ENCODE measurements around the gene LILRB3. TPM values are rescaled to one million over a fixed set of nuclear protein-coding genes. Genes with fewer than 3 reads are reported as not detected.
"Not testable (repeated sequence)": the region's sequence is repeated elsewhere in the genome, so short reads cannot be mapped to it uniquely, and the experiment has no call there.

The LILRB3 gene
- polyA plus RNA-seq, 3 donors: 0.74 to 1.1 (median 1.00) TPM

GRCh38 chr19:54214217-54214616 lies 8.6 kb downstream of the LILRB3 start:
- DNase-seq (ENCODE audit: low read depth in 3 of 3, low spot score in 2 of 3): not testable (repeated sequence)

- no peak for DNase-seq (ENCODE audit: low read depth in 3 of 3, low spot score in 2 of 3)
Observed at GRCh38 chr19:54211235-54211634, 11.6 kb downstream of the LILRB3 start.

- DNase-seq (ENCODE audit: low read depth in 3 of 3, low spot score in 2 of 3): peak in 2 of 3 donors; percentile 72 to 87
Observed at GRCh38 chr19:54209811-54210494, 12.9 kb downstream of the LILRB3 start.

- DNase-seq (ENCODE audit: low read depth in 3 of 3, low spot score in 2 of 3): no peak
Observed at GRCh38 chr19:54209058-54209810, 13.6 kb downstream of the LILRB3 start.

GRCh38 chr19:54208784-54209057 lies 14.1 kb downstream of the LILRB3 start:
- no peak for DNase-seq (ENCODE audit: low read depth in 3 of 3, low spot score in 2 of 3)

GRCh38 chr19:54207983-54208783 lies 14.6 kb downstream of the LILRB3 start:
- no peak for DNase-seq (ENCODE audit: low read depth in 3 of 3, low spot score in 2 of 3)

- DNase-seq (ENCODE audit: low read depth in 3 of 3, low spot score in 2 of 3): no peak
Observed at GRCh38 chr19:54207676-54207982, 15.2 kb downstream of the LILRB3 start.

- DNase-seq (ENCODE audit: low read depth in 3 of 3, low spot score in 2 of 3): not testable (repeated sequence)
Observed at GRCh38 chr19:54207193-54207592, 15.6 kb downstream of the LILRB3 start.

GRCh38 chr19:54206831-54207177 lies 16.0 kb downstream of the LILRB3 start:
- DNase-seq (ENCODE audit: low read depth in 3 of 3, low spot score in 2 of 3): no peak

- DNase-seq (ENCODE audit: low read depth in 3 of 3, low spot score in 2 of 3): no peak
Observed at GRCh38 chr19:54206030-54206830, 16.6 kb downstream of the LILRB3 start.

GRCh38 chr19:54204767-54205468 lies 17.9 kb downstream of the LILRB3 start:
- DNase-seq (ENCODE audit: low read depth in 3 of 3, low spot score in 2 of 3): no peak

- no peak for DNase-seq (ENCODE audit: low read depth in 3 of 3, low spot score in 2 of 3)
Observed at GRCh38 chr19:54203151-54203611, 19.6 kb downstream of the LILRB3 start.

- no peak for DNase-seq (ENCODE audit: low read depth in 3 of 3, low spot score in 2 of 3)
Observed at GRCh38 chr19:54201980-54202379, 20.8 kb downstream of the LILRB3 start.

- no peak for DNase-seq (ENCODE audit: low read depth in 3 of 3, low spot score in 2 of 3)
Observed at GRCh38 chr19:54201172-54201701, 21.6 kb downstream of the LILRB3 start.

- no peak for DNase-seq (ENCODE audit: low read depth in 3 of 3, low spot score in 2 of 3)
Observed at GRCh38 chr19:54199401-54199800, 23.4 kb downstream of the LILRB3 start.

- no peak for DNase-seq (ENCODE audit: low read depth in 3 of 3, low spot score in 2 of 3)
Observed at GRCh38 chr19:54197121-54197520, 25.7 kb downstream of the LILRB3 start.

- DNase-seq (ENCODE audit: low read depth in 3 of 3, low spot score in 2 of 3): no peak
Observed at GRCh38 chr19:54196536-54196935, 26.3 kb downstream of the LILRB3 start.

- not testable (repeated sequence) for DNase-seq (ENCODE audit: low read depth in 3 of 3, low spot score in 2 of 3)
Observed at GRCh38 chr19:54194463-54194862, 28.3 kb downstream of the LILRB3 start.

GRCh38 chr19:54193011-54193410 lies 29.8 kb downstream of the LILRB3 start:
- no peak for DNase-seq (ENCODE audit: low read depth in 3 of 3, low spot score in 2 of 3)

GRCh38 chr19:54191811-54192453 lies 30.9 kb downstream of the LILRB3 start:
- DNase-seq (ENCODE audit: low read depth in 3 of 3, low spot score in 2 of 3): no peak
